Brain microvascular endothelial cell (primary cell): ENCODE measurements around the gene SLC39A7.
A peak's percentile ranks its signal among the peaks of the same experiment; 100 is the strongest.

Experiments
- DNase-seq: peaks from one replicate; pipeline ENCODE4 v3.0.0-alpha.2; 2020
- H3K27ac ChIP-seq: fragments of 250-450 bp; sonication (Bioruptor Pico); 2 replicates; pipeline ENCODE4 v1.5.1; 2020; ENCODE audit warnings: mild to moderate bottlenecking, moderate library complexity
- H3K27me3 ChIP-seq: fragments of 250-450 bp; sonication (Bioruptor Pico); replicated peaks from 2 replicates; pipeline ENCODE4 v1.5.1; 2020; ENCODE audit warnings: mild to moderate bottlenecking
- H3K36me3 ChIP-seq: fragments of 250-450 bp; sonication (Bioruptor Pico); replicated peaks from 2 replicates; pipeline ENCODE4 v1.5.1; 2020; ENCODE audit warnings: mild to moderate bottlenecking
- H3K4me3 ChIP-seq: 2 replicates; pipeline ENCODE4 v1.5.1; 2011; ENCODE audit warnings: low read depth, mild to moderate bottlenecking, control low read depth, low read length, moderate library complexity
- in situ Hi-C: cut with HindIII; loops from 2 replicates; pipeline ENCODE4 v1.10.0; 2017; ENCODE audit warnings: low sequenced_read_pairs, low pct_ligation_motif_present
- TF ChIP-seq, protein P1 (sequence below): IDR thresholded peaks from 2 replicates; pipeline ENCODE4 v1.5.1; 2011; ENCODE audit warnings: low read depth, mild to moderate bottlenecking, moderate library complexity, low read length, control low read depth, inconsistent platforms; ENCODE audit errors: missing control alignments

SLC39A7 gene

DNA sequence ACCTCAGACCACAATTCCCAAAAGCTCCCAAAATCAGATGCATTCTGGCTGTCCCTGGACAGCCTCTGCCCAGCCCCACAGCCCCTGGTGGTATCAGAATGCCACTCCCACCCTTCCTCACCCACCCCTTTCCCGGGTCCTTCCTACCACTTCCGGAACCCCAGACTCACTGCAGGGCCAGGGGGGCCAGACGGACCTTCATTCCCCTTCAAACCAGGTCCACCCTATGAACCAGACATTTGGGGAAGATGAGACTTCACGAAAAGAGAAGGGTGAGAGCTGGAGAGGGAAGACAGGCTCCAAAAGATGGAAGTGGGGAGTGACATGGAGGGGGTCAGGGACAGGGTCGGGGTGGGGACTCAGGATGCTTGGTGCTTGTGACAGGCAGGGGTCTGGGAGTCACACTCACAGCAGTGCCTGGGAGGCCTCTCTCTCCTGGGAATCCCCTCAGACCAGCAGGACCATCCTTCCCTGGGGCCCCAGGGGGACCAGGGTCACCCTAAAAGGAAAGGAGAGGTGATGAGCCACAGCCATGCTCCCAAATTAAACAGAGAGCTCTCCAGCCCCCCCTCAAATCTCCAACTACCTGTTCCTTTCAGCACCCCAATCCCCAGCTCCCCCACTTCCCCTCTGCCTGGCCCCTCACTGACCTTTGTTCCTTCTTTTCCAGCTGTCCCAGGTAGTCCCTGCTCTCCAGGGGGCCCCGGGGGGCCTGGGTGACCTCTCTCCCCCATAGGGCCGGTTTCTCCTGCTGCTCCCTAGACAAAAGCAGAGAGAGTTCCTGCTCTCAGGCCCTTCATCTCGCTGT is 28.6 kb upstream of the SLC39A7 start:
- in situ Hi-C loops, result no loop called here
- Histone ChIP-seq H3K27ac (no peak overlapping the region), H3K4me3 (no peak overlapping the region), H3K27me3 (no peaks in the 10 kb centered on the region), H3K36me3 (no peaks in the 10 kb centered on the region)
- no peak for DNase-seq
- TF ChIP-seq, protein P1, sequence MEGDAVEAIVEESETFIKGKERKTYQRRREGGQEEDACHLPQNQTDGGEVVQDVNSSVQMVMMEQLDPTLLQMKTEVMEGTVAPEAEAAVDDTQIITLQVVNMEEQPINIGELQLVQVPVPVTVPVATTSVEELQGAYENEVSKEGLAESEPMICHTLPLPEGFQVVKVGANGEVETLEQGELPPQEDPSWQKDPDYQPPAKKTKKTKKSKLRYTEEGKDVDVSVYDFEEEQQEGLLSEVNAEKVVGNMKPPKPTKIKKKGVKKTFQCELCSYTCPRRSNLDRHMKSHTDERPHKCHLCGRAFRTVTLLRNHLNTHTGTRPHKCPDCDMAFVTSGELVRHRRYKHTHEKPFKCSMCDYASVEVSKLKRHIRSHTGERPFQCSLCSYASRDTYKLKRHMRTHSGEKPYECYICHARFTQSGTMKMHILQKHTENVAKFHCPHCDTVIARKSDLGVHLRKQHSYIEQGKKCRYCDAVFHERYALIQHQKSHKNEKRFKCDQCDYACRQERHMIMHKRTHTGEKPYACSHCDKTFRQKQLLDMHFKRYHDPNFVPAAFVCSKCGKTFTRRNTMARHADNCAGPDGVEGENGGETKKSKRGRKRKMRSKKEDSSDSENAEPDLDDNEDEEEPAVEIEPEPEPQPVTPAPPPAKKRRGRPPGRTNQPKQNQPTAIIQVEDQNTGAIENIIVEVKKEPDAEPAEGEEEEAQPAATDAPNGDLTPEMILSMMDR, result no peak

DNA sequence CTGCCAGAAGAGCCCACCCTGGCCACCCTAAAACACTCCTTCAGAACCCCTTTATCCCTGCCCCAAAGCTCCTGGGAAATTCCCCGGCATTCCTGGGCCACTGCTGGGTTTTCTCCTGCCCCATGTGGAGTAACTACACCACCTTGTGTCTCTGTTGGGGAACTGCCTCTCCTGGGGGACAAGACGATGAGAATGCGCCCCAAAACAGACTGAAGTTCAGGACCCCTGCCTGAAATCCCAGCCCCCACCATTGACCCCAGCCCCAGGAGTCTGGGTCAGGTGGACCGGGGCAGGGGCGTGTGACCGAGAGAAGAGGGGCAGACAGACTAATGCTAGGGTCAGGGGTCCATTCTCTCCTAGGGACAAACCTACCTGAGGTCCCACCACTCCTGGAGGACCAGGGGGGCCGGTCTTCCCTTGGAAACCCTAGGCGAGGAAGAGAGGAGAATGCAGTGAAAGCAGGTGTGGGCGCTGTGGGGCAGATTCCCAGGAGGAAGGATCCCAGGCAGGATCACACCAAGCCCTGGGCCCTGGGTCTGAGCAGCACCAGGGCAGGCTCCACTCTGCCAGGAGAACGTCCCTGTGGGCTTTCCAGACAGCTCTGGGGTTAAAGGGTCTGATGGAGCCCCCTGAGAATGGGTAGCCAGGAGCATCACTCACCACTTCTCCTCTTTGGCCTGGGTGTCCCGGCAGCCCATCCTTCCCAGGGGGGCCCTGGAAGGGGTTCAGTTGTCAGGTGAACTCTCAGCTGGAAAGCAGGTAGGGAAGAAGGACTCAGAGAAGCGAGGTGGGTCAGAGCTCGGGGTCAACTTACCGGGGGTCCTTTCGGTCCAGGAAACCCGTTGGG is 27.8 kb upstream of the SLC39A7 start:
- Histone ChIP-seq H3K27me3 (no peaks in the 10 kb centered on the region), H3K4me3 (no peak overlapping the region), H3K36me3 (no peaks in the 10 kb centered on the region), H3K27ac (no peak overlapping the region)
- TF ChIP-seq, protein P1, result peak; percentile 78
- DNase-seq, result peak; percentile 11
- in situ Hi-C loops, result no loop called here

DNA sequence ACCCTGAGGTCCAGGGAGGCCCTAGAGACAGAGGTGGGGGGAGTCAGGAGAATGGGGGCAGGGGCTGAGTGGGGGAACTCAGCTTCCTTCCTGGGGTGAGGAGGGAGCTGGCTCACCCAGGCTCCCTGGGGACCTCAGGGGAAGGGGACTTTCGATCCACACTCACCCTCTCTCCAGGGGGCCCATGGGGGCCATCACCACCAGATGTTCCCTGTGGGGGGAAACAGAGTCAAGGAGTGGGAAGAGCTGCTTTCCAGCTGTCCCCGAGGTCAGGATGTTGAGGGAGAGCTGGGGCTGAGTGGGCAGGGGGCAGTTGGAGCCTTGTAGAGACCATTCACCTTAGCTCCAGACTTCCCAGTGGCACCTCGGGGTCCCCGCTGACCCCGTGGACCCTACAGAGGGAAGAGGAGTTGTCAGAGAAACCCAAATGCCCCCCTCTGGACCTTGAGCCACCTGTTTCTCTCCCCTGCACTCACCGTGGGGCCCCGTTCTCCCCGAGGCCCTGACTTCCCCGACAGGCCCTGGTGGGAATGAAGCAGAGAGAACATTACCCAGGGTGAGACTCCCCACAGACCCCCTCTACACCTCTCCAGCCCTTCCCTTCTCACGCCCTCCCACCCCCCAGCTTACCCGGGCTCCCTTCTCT is 27.0 kb upstream of the SLC39A7 start:
- H3K4me3 ChIP-seq, result no peak overlapping the region
- no peak for DNase-seq
- H3K27ac ChIP-seq, result no peak overlapping the region
- H3K36me3 ChIP-seq, result no peaks in the 10 kb centered on the region
- TF ChIP-seq, protein P1, result no peak
- no peaks in the 10 kb centered on the region for H3K27me3 ChIP-seq
- in situ Hi-C loops, result no loop called here

DNA sequence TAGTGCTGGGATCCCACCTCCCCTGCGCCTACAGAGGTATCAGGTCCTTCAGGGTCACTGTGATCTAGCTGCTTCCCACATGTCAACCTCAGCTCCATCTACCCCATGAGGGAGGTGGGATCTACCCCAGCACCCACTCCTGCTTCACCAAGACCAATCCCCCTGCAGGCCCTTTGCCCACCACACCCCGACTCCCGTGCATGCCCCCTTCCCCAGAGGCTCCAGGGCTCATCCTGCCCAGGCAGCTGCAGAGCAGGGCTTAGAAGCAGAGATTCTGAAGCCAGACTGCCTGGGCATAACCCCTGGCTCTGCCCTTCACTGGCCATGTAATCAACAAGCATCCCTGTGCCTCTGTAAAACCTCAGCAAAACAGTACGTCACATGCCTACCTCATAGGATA is 25.9 kb upstream of the SLC39A7 start:
- TF ChIP-seq, protein P1, result no peak
- no peaks in the 10 kb centered on the region for H3K27me3 ChIP-seq
- no peak for DNase-seq
- in situ Hi-C loops, result no loop called here
- H3K4me3 ChIP-seq, result no peak overlapping the region
- H3K36me3 ChIP-seq, result no peaks in the 10 kb centered on the region
- H3K27ac ChIP-seq, result no peak overlapping the region

DNA sequence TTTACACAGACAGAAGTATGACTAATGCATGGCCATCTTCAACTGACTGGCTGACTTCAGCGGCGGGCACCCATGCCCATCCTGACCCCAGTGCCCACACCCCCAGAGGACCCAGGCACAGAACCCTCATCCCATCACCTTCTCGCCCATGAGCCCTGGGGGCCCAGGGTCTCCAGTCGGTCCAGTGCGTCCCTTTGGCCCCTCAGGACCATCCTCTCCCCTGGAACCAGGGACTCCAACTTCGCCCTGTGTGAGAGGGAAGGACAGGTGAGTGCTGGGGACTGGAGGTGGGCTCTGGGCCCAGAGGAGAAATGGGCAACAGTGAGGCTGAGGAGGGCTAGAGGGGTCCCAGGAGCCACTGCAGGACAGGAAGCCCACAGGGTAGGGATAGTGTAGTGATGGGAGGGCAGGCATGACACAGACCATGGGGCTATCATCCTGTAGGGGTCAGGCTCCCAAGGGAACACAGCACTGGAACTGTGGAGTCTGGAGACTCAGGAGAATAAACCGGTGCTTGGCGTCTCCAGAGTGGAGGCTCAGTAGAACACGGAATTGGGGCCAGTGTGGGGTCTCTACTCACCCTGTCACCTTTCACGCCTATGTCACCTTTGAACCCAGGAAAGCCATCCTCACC is 25.1 kb upstream of the SLC39A7 start:
- no peak for DNase-seq
- TF ChIP-seq, protein P1, result no peak
- in situ Hi-C loops, result no loop called here
- no peaks in the 10 kb centered on the region for H3K27me3 ChIP-seq
- no peak overlapping the region for H3K4me3 ChIP-seq
- no peak overlapping the region for H3K27ac ChIP-seq
- H3K36me3 ChIP-seq, result no peaks in the 10 kb centered on the region
